ENCODE measurements around the gene SMPD3.

Gene SMPD3

DNA sequence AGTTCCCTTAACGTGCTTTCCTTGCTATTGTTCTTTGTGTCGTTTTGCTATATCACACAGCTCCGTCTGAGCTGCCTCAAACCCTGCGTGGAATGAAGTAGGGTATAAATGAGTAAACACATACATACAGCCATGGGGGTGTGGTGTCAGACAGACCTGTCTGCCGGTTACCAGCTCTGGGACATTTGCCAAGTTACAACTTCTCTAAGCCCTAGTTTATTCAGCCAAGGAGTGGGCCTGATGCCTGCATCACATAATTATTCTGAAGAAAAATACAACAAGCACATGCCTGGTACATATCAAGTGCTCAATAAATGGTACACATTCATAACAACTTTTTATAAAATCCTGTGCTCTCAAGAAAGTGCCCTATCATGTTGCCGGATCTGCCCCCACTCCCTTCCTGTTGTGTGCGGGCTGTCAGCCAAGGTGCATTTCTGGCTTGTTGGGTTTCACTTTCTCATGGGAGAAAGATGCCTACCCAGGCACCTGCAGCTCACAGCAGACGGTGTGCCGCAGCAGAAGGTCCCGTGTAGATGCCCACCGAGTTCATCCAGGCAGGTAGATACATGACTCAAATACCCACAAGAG is 30.5 kb downstream of the SMPD3 start:
- Histone ChIP-seq H3K4me3 (ENCODE audit: low read depth, low read length) (no peak overlapping the region), H3K36me3 (ENCODE audit: insufficient read depth, low read length) (no peaks in the 10 kb centered on the region), H3K27me3 (ENCODE audit: insufficient read depth, low read length) (peaks cover 28% of the 10 kb centered on the region), H2AFZ (ENCODE audit: low read length, unreplicated experiment) (no peak overlapping the region), H3K27ac (ENCODE audit: low read depth, low read length) (no peak overlapping the region), H3K4me1 (ENCODE audit: control insufficient read depth, insufficient read depth, low read length, unreplicated experiment) (no peaks in the 10 kb centered on the region), H3K79me2 (ENCODE audit: control insufficient read depth, insufficient read depth, low read length, unreplicated experiment) (no peaks in the 10 kb centered on the region)

DNA sequence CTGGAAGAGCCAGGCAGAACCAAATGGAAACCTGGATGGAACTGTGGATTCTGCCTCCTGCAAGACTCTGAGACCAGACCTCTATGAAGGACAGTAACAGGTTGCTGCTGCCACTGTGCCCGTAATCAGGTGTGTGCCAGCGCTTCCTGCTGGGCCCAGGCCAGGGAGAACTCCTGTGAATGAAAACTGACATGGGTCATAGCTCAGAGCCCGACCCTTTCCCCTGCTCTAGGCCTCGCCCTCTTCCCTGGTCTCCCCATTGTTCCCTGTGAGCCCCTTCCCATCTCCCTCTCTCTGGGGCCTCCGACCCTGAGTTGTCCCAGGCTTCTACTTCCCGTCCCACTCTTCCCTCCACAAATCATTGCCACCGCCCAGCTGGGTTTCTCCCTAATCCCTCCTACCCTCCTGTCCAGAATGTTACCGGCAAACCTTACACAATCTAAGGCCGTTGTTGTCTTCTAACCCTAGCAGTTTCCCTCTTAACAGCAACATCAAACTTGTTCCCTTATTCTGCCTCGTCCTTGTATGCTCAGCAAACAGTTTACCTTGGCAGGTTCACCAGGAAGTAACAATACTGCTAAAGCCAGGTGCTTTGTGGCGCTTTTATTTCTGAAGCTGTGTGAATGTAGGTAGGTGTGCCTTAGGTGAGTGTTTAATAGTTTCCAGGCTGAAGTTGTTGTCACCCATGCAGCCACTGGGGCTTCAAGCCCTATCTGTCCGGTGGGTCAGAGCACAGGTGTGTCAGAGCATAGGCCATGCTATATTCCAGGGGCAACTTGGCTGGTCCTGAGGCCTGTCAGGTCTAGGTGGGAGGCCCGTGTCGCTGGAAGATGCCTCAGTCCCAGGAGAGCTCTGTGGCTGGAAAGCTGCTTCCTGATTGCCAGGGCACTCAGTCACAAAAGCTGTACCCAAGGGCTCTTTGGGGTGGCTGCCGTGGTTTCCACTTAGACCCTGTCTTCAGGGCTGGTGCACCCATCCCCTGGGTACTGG is 32.0 kb downstream of the SMPD3 start:
- Histone ChIP-seq H3K4me3 (ENCODE audit: low read depth, low read length) (no peak overlapping the region), H3K36me3 (ENCODE audit: insufficient read depth, low read length) (no peaks in the 10 kb centered on the region), H2AFZ (ENCODE audit: low read length, unreplicated experiment) (no peak overlapping the region), H3K27ac (ENCODE audit: low read depth, low read length) (no peak overlapping the region), H3K79me2 (ENCODE audit: control insufficient read depth, insufficient read depth, low read length, unreplicated experiment) (no peaks in the 10 kb centered on the region), H3K27me3 (ENCODE audit: insufficient read depth, low read length) (peaks cover 21% of the 10 kb centered on the region), H3K4me1 (ENCODE audit: control insufficient read depth, insufficient read depth, low read length, unreplicated experiment) (no peaks in the 10 kb centered on the region)

DNA sequence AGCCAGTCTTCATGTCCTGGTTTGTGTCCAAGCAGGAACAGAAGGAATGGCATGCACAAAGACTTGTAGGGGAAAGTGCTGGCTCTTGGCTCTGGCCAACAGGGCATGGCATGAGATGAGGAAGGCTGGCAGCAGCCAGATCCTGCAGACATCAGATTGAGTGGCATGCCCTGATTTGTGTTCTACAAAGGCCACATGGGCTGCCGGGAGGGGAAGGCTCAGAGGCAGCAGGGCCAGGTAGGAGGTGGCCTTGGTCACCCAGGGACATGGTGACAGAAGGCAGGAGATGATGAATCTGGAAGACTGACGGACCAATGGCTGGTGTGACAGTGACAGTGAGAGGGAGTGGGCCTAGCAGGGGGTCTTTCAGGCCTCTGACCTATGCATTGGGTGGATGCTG is 33.7 kb downstream of the SMPD3 start:
- Histone ChIP-seq H3K36me3 (ENCODE audit: insufficient read depth, low read length) (no peaks in the 10 kb centered on the region), H3K27ac (ENCODE audit: low read depth, low read length) (no peak overlapping the region), H3K27me3 (ENCODE audit: insufficient read depth, low read length) (peaks cover 20% of the 10 kb centered on the region), H3K79me2 (ENCODE audit: control insufficient read depth, insufficient read depth, low read length, unreplicated experiment) (no peaks in the 10 kb centered on the region), H3K4me1 (ENCODE audit: control insufficient read depth, insufficient read depth, low read length, unreplicated experiment) (no peaks in the 10 kb centered on the region), H2AFZ (ENCODE audit: low read length, unreplicated experiment) (no peak overlapping the region), H3K4me3 (ENCODE audit: low read depth, low read length) (no peak overlapping the region)

DNA sequence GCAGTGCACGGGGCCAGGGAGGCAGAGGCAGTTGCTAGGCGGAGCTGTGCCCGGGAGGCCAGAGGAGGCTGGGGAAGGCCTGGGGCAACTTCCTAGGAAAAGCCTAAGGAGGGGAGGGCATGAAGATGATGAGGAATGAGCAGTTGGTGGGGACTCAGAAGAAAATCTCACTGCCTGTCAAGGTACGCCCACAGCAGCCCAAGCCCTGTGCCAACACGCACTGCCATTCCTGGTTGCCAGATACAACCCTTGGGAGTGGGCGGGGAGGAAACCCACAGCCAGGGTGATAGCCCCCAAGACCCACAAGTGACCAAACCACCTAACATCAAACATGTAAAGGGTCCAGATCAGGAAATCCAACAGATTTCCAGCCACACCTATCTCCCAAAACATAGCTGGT is 36.2 kb downstream of the SMPD3 start:
- H3K4me1 ChIP-seq (ENCODE audit: control insufficient read depth, insufficient read depth, low read length, unreplicated experiment): no peaks in the 10 kb centered on the region
- H3K36me3 ChIP-seq (ENCODE audit: insufficient read depth, low read length): no peaks in the 10 kb centered on the region
- peaks cover 22% of the 10 kb centered on the region for H3K27me3 ChIP-seq (ENCODE audit: insufficient read depth, low read length)
- no peaks in the 10 kb centered on the region for H3K79me2 ChIP-seq (ENCODE audit: control insufficient read depth, insufficient read depth, low read length, unreplicated experiment)
- H3K4me3 ChIP-seq (ENCODE audit: low read depth, low read length): no peak overlapping the region
- H3K27ac ChIP-seq (ENCODE audit: low read depth, low read length): no peak overlapping the region
- H2AFZ ChIP-seq (ENCODE audit: low read length, unreplicated experiment): no peak overlapping the region

- Histone ChIP-seq H3K27me3 (ENCODE audit: insufficient read depth, low read length) (peaks cover 19% of the 10 kb centered on the region), H3K27ac (ENCODE audit: low read depth, low read length) (no peak overlapping the region), H3K36me3 (ENCODE audit: insufficient read depth, low read length) (no peaks in the 10 kb centered on the region), H3K4me3 (ENCODE audit: low read depth, low read length) (no peak overlapping the region), H3K4me1 (ENCODE audit: control insufficient read depth, insufficient read depth, low read length, unreplicated experiment) (peaks cover 6% of the 10 kb centered on the region), H3K79me2 (ENCODE audit: control insufficient read depth, insufficient read depth, low read length, unreplicated experiment) (no peaks in the 10 kb centered on the region), H2AFZ (ENCODE audit: low read length, unreplicated experiment) (no peak overlapping the region)
These were observed 37.2 kb downstream of the SMPD3 start for GRCh38 chr16:68411086-68411485.

GRCh38 chr16:68408967-68409366 is 39.3 kb downstream of the SMPD3 start:
- Histone ChIP-seq H3K27ac (ENCODE audit: low read depth, low read length) (no peak overlapping the region), H3K4me3 (ENCODE audit: low read depth, low read length) (no peak overlapping the region), H3K4me1 (ENCODE audit: control insufficient read depth, insufficient read depth, low read length, unreplicated experiment) (peaks cover 6% of the 10 kb centered on the region), H3K36me3 (ENCODE audit: insufficient read depth, low read length) (no peaks in the 10 kb centered on the region), H3K79me2 (ENCODE audit: control insufficient read depth, insufficient read depth, low read length, unreplicated experiment) (no peaks in the 10 kb centered on the region), H2AFZ (ENCODE audit: low read length, unreplicated experiment) (no peak overlapping the region), H3K27me3 (ENCODE audit: insufficient read depth, low read length) (peaks cover 19% of the 10 kb centered on the region)

DNA sequence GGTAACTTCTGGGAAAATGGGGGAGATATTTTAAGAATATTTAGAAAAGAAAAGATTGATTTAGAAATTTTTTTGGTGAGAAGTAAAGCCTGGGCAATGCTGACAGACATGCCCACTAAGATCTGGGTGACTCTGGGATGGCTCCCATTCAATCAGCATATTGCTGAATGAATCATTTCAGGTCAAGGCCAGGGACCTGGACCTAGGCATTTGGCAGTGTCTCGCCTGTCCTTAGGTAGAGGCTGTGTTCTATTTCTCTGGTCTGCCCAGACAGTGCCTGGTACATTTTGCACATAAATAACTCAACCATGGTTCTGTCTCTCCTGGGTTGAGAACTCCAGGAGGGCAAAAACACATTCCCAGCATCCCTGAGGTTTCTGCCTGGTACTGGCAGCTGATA is 39.9 kb downstream of the SMPD3 start:
- no peak overlapping the region for H3K27ac ChIP-seq (ENCODE audit: low read depth, low read length)
- no peak overlapping the region for H2AFZ ChIP-seq (ENCODE audit: low read length, unreplicated experiment)
- no peaks in the 10 kb centered on the region for H3K36me3 ChIP-seq (ENCODE audit: insufficient read depth, low read length)
- H3K79me2 ChIP-seq (ENCODE audit: control insufficient read depth, insufficient read depth, low read length, unreplicated experiment): no peaks in the 10 kb centered on the region
- peaks cover 6% of the 10 kb centered on the region for H3K4me1 ChIP-seq (ENCODE audit: control insufficient read depth, insufficient read depth, low read length, unreplicated experiment)
- no peak overlapping the region for H3K4me3 ChIP-seq (ENCODE audit: low read depth, low read length)
- H3K27me3 ChIP-seq (ENCODE audit: insufficient read depth, low read length): peaks cover 16% of the 10 kb centered on the region

DNA sequence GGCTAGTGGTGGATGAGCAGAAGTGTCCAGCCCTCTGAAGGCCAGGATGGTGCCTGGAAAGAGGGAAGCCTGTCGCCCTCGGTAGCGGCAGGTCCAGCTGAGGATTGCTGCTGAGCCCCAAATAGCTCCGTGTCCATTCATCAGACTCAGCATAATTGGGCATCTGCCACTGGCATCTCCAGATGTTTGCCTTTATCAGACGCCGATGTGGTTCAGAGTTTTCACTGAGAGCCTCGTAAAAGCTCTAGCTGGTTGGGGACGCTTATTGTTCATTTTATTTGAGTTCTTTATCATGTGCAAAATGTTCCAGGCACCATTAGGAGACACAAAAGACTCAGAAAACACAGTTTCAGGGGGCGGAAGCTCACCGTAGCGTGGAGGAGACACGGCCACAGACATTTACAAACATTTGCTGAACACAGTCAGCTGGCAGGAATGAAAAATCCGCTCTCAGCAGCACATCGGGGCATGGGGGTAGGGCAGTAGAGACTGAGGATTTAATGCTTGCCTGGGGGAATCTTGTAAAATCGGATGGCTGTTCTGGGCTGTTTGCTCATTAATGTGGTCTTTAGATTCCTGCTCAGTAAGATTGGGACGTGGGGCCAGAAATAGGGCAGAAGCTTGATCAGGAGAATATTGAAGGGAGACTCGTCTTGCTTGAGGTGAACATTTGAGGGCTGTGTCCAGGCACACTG is 41.7 kb downstream of the SMPD3 start:
- no peak overlapping the region for H2AFZ ChIP-seq (ENCODE audit: low read length, unreplicated experiment)
- H3K27ac ChIP-seq (ENCODE audit: low read depth, low read length): no peak overlapping the region
- no peaks in the 10 kb centered on the region for H3K36me3 ChIP-seq (ENCODE audit: insufficient read depth, low read length)
- no peaks in the 10 kb centered on the region for H3K79me2 ChIP-seq (ENCODE audit: control insufficient read depth, insufficient read depth, low read length, unreplicated experiment)
- peaks cover 12% of the 10 kb centered on the region for H3K4me1 ChIP-seq (ENCODE audit: control insufficient read depth, insufficient read depth, low read length, unreplicated experiment)
- 0 out of 2 replicates have a peak overlapping the region, but pooled peaks have one; percentile 42 for H3K4me3 ChIP-seq (ENCODE audit: low read depth, low read length)
- H3K27me3 ChIP-seq (ENCODE audit: insufficient read depth, low read length): peaks cover 13% of the 10 kb centered on the region

DNA sequence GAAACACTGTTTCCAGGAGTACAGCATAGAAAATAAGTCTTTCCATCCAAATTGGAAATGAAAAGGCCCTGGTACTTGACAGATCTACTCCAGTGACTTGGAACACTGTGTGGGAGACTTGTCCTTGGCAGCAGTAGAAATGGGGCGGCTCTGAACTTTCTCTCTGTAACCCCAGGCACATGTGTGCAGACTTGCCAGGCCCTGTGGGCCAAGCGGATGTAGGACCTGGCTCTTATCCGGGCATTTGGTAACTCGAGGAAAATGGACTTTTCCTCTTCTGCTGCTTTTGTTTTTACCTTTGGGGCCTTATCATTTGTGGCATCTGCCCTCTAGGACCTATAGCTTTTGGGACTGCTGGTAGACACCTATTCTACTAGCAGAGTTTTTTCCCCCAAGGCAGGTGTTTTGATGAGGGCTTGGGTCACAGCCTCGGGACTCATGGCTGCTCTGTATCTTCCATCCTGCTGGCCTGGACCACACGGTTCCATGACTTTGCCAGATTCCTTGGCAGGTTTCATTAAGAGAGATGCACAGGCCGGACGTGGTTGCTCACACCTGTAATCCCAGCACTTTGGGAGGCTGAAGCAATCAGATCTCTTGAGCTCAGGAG is 43.5 kb downstream of the SMPD3 start:
- H3K4me1 ChIP-seq (ENCODE audit: control insufficient read depth, insufficient read depth, low read length, unreplicated experiment): peaks cover 18% of the 10 kb centered on the region
- no peaks in the 10 kb centered on the region for H3K79me2 ChIP-seq (ENCODE audit: control insufficient read depth, insufficient read depth, low read length, unreplicated experiment)
- H3K27me3 ChIP-seq (ENCODE audit: insufficient read depth, low read length): peaks cover 13% of the 10 kb centered on the region
- no peak overlapping the region for H2AFZ ChIP-seq (ENCODE audit: low read length, unreplicated experiment)
- no peaks in the 10 kb centered on the region for H3K36me3 ChIP-seq (ENCODE audit: insufficient read depth, low read length)
- no peak overlapping the region for H3K27ac ChIP-seq (ENCODE audit: low read depth, low read length)
- H3K4me3 ChIP-seq (ENCODE audit: low read depth, low read length): no peak overlapping the region

- H3K4me1 ChIP-seq (ENCODE audit: control insufficient read depth, insufficient read depth, low read length, unreplicated experiment): peaks cover 18% of the 10 kb centered on the region
- H3K79me2 ChIP-seq (ENCODE audit: control insufficient read depth, insufficient read depth, low read length, unreplicated experiment): no peaks in the 10 kb centered on the region
- H3K27ac ChIP-seq (ENCODE audit: low read depth, low read length): no peak overlapping the region
- no peaks in the 10 kb centered on the region for H3K36me3 ChIP-seq (ENCODE audit: insufficient read depth, low read length)
- H3K27me3 ChIP-seq (ENCODE audit: insufficient read depth, low read length): peaks cover 7% of the 10 kb centered on the region
- H2AFZ ChIP-seq (ENCODE audit: low read length, unreplicated experiment): no peak overlapping the region
- H3K4me3 ChIP-seq (ENCODE audit: low read depth, low read length): no peak overlapping the region
These were observed 44.6 kb downstream of the SMPD3 start for GRCh38 chr16:68403704-68404103.

All from ACC112 (cell line).